ENCODE results near the gene PPTC7.

- TF ChIP-seq CTCF (IDR thresholded peaks at IDR 0.05; ENCODE audit: borderline replicate concordance, extremely low read depth, low read length, poor library complexity, severe bottlenecking): no peak
- TF ChIP-seq EZH2 (IDR thresholded peaks at IDR 0.05; ENCODE audit: borderline replicate concordance, low read depth, low read length, severe bottlenecking): no peak
These were observed 39.7 kb downstream of the PPTC7 start for GRCh38 chr12:110543252-110543959.
